Measurements from ENCODE around the gene PHLDB2.

GRCh38 chr3:111919370-111920065, 60.5 kb downstream of the PHLDB2 start:
- TF ChIP-seq, protein P1, sequence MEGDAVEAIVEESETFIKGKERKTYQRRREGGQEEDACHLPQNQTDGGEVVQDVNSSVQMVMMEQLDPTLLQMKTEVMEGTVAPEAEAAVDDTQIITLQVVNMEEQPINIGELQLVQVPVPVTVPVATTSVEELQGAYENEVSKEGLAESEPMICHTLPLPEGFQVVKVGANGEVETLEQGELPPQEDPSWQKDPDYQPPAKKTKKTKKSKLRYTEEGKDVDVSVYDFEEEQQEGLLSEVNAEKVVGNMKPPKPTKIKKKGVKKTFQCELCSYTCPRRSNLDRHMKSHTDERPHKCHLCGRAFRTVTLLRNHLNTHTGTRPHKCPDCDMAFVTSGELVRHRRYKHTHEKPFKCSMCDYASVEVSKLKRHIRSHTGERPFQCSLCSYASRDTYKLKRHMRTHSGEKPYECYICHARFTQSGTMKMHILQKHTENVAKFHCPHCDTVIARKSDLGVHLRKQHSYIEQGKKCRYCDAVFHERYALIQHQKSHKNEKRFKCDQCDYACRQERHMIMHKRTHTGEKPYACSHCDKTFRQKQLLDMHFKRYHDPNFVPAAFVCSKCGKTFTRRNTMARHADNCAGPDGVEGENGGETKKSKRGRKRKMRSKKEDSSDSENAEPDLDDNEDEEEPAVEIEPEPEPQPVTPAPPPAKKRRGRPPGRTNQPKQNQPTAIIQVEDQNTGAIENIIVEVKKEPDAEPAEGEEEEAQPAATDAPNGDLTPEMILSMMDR (IDR thresholded peaks at IDR 0.05; ENCODE audit: insufficient read depth, low read depth, low read length), result no peak
- TF ChIP-seq EZH2 (IDR thresholded peaks at IDR 0.05; ENCODE audit: insufficient read depth, low read length), result no peak
